ENCODE measurements around the gene RAET1L.
"Not testable (repeated sequence)": the region's sequence is repeated elsewhere in the genome, so short reads cannot be mapped to it uniquely, and the experiment has no call there.

The RAET1L gene

DNA sequence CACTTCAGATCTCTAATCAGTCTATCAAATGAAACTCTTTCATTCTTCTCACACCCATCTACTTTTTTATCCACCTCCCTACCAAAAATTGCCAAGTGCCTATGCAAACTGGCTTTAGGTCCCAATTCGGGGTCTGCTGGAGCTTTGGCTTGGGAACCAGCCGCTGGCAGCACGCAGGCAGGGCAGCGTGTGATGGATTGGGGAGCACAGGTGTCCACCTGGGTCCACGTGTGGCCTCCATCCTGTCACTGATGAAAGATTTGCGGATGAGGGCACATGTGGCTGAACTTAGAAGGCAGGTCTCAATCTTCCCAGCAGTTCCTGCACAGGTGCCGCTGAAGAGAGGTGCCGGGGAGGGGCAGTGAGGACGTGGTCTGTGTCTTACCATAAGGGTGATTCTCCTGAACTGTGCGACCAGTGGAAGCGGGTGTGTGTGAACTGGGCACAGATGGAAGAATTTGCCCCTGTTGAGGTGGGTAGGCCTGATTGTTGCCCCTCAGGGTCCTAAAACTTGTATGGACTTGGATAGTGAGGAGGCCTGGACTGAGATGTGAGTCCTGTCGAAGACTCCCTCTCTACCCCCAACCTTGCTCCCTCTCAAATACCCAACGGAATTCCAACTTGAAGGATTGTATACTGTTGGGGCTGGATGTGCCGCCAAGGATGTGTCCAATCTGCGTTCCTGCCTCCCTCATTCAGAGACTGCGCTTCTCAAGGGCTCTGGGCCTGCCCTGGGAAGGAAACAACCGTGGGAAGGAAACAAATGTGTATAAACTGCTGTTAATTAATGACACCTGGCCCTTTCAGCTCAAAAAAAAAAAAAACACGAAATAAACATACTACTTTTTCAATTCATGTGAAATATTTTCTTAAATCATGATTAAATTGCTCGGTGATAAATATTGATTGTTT lies 18.4 kb upstream of the RAET1L start:
- DNase-seq = no peak

DNA sequence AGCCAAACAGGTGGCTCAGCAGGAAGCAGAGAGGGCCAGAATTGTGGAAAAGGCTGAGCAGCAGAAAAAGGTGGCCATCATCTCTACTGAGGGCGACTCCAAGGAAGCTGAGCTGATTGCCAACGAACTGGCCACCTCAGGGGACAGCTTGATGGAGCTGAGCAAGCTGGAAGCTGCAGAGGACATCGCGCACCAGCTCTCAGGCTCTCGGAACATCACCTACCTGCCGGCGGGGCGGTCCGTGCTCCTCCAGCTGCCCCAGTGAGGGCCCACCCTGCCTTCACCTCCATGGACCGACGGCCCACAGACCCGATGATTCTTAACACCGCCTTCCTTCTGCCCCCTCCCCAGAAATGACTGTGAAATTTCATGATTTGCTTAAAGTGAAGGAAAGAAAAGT lies 17.8 kb upstream of the RAET1L start:
- DNase-seq = no peak

GRCh38 chr6:150038202-150039062 lies 13.1 kb upstream of the RAET1L start:
- no peak for DNase-seq

GRCh38 chr6:150037526-150038201 lies 12.3 kb upstream of the RAET1L start:
- DNase-seq = no peak

DNA sequence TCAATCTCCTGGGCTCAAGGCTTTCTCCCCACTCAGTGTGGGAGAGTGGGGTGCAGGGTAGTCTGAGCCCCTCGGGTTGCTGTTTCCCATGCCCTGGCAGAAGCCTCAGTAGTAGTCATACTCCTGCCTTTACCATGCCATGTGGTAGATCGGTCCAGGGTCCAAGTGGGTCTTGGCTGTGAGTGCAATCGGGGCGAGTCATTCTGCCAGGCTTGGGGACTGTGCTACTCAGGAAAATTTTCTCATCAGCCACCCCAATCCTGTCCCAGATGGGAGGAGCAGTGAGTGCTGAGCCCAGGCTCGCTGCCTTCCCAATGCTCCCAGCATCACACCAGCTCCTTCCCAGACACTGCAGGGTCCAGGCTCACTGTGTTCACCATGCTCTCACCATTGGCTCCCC lies 10.7 kb upstream of the RAET1L start:
- no peak for DNase-seq

DNA sequence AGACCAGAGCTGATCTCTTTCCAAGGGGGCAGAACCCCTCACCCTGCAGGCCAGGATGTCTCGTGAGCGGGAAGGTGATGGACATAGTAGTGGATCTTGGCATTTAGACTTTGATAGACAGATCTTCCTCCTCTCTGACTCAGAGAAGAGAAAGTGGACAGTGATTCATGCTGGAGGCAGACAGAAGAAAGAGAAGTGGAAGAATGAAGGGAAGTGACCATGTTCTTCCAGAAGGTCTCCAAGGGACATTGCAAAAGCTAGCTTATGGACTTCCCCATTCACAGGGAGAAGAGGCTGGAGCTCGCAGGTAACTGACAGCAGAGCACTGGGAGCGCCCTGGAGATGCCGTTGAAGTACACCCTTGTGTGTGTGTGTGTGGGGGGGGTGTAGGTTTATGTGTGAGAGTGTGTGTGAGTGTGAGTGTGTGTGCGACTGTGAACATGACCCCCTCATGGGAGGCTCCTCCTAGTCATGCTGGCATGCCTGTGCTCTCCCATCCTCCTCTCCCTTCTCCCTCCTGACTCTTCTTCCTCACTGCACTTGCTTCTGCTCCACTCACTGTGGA lies 8.0 kb upstream of the RAET1L start:
- no peak for DNase-seq

DNA sequence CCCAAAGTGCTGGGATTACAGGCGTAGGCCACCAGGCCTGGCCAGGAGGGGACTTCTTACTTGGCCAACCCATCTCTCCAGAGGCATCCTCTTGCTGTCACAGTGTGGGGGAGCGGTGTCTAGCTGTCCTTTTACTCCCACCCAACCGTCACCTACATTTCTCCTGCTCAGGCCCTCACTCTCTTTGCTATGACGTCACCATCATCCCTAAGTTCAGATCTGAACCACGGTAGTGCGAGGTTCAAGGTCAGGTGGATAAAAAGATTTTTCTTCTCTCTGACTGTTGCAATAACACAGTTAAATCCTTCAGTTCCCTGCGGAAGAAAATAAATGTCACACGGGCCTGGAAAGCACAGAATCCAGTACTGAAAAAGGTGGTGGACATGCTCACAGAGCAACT lies 7.3 kb upstream of the RAET1L start:
- DNase-seq = no peak

GRCh38 chr6:150030611-150031010 lies 5.3 kb upstream of the RAET1L start:
- no peak for DNase-seq

DNA sequence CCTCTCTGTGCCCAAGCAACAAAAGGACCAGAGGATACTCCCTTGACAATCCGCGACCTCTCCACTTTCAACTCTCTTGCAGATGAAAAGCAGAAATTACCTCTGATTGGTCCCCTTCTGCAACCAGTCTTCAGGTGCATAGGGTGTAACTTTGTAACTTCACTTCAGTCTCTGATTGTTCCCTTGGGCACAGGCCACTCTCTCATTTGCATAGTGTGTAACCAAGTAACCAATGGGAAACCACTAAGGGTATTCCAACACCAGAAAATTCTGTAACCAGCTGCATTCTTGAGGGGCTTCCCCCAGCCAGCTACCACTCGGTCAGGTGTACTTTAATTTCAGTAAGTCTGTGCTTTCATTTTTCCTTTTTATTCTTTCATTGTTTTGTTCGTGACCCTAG lies 4.4 kb upstream of the RAET1L start:
- no peak for DNase-seq

DNA sequence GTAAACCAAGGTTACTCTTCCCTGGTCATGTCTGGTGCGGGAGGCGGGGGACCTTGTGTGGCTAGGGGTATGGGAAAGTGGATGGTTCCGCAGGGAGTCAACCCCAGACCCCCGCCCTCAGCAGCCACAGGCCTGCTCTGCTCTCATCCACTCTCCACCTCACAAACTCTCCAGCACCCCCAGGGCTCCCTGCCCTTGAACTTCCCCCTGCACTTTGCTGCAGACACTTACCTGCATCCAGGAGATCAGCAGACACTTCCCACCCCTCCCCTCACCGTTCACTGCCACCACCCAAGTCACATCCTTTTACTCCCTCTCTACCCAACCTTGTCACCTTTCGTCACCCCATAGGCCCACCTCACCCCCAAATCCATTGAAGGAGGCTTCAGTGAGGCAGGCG lies 3.9 kb upstream of the RAET1L start:
- no peak for DNase-seq

- no peak for DNase-seq
Measured at GRCh38 chr6:150028799-150029198, 3.5 kb upstream of the RAET1L start.

GRCh38 chr6:150027806-150028565 lies 2.7 kb upstream of the RAET1L start:
- no peak for DNase-seq

GRCh38 chr6:150026976-150027805 lies 1.9 kb upstream of the RAET1L start:
- DNase-seq = no peak

GRCh38 chr6:150024646-150025155 lies 631 bp downstream of the RAET1L start:
- no peak for DNase-seq

DNA sequence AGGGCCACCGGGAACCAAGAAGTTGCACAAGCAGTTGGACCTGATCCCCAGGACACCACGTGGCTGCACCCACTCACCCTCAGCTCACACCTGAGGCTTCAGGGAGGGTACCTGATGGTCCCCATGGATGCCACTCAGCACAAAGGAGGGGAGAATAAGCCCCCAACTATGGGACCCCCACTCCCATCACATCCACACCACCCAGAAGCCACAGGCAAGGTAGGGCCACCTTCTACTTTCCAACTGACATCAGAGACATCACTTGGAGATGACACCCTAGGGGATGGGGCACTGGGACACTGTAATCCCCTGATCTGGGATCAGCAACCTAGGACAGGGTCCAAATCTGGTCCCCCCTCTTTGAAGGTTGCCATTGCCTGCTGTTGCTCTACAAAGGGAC lies 1.3 kb downstream of the RAET1L start:
- not testable (repeated sequence) for DNase-seq

DNA sequence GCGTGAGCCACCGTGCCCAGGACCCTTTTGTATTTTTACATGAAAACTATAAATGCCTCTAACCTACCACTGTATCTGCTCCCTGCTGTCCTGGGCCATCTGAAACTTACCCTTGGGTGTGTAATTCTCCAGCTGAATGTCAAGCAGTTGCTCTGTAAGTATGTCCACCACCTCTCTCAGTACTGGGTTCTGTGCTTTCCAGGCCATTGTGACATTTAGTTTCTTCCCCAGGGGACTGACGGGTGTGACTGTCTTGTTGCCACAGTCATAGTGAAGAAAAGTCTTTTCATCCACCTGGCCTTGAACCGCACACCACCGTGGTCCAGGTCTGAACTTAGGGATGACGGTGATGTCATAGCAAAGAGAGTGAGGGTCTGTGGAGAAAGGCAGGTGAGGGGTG lies 3.5 kb downstream of the RAET1L start:
- not testable (repeated sequence) for DNase-seq

DNA sequence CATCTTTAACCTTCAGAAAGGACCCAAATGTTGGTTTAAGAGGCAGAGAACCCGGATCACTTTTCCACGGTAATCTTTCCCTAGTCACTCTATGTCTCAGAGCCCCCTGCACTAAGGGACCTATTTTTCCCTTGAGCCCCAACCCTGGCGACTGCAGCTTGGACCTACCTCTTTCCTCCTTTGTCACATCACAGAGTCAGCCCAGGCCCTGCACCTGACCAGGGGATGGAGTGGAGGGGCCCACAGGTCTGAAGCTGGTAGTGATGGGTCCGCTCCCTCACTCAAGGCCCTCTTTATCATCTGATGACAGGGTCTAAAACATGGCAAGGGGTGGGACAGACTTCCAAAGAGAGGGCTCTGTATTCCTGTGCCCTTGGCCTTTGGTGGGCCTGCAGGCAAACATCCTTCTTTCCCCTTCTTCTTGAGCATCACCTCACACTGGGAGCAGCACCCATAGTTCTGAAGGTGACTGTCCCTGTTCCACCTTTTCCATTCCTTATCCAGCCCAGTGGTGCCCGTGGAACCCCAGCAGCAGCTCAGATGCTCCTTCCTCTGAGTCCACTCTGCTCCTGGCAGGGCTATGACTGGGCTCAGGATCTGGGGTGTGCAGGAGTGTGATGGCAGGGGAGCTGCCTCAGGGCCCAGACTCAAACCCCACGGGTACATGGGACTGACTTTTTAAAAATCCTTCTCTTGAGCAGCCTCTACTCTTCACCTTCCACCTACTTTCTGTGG lies 6.3 kb downstream of the RAET1L start:
- no peak for DNase-seq

DNA sequence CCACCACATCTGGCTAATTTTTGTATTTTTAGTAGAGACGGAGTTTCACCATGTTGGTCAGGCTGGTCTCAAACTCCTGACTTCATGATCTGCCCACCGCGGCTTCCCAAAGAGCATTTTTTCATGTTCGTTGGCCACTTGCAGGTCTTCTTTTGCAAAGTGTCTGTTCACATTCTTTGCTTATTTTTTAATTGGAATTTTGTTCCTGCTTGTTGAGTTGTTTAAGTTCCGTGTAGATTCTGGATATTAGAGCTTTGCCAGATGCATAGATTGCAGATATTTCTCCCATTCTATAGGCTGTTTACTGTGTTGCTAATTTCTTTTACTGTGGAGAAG lies 8.2 kb downstream of the RAET1L start:
- DNase-seq = not testable (repeated sequence)

- DNase-seq = peak; percentile 53
Measured at GRCh38 chr6:150016324-150017185, 8.8 kb downstream of the RAET1L start.
